ENCODE results near the gene ICA1. TPM values are rescaled to one million over a fixed set of nuclear protein-coding genes. Genes with fewer than 3 reads are reported as not detected.

ICA1 gene
- total RNA-seq, 1 experiment from 2014 or later: 66.4 TPM

DNA sequence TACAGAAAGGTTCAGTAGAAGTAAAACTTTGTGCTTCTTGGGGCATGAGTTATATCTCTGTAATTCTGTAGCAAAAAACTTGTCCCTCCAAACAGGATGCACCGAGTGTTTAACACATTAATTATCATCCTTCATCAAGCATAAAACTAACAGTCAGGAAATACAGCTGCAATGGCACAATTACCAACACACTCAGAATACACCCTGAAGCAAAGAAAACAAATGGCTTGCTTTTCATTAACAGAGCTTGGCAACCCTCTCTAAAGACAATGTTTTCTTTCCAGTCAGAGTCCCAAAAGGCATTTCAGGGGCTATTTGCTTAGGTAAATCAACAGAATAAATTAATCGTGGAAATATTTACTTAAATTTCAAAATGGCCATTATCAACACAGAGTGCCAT lies 107.7 kb downstream of the ICA1 start:
- BruUV-seq (replicated peaks): no TSS peak
- TF ChIP-seq CTCF (IDR thresholded peaks at IDR 0.05; ENCODE audit: unreplicated experiment): no peak

DNA sequence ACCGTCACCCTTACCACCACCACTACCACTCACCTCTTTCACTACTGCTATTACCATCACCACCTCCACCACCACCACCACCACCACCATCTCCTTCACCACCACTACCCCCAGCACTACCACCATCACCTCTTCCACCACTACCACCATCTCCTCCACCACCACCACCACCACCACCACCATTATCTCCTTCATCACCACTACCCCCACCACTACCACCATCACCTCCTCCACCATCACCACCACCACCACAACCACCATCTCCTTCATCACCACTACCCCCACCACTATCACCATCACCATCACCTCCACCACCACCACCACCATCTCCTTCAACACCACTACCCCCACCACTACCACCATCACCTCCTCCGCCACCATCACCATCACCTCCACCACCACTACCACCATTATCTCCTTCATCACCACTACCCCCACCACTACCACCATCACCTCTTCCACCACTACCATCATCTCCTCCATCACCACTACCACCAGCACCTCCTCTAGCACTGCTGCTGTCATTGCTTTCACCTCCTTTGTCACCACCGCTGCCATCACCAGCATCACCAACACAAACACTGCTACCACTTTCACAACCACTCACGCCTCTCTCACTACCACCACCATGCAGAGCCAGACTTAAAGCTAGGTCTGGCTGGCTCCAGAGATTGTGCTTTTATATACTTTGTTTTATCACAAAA lies 109.3 kb downstream of the ICA1 start:
- no peak for TF ChIP-seq CTCF (IDR thresholded peaks at IDR 0.05; ENCODE audit: unreplicated experiment)
- H3K27me3 Mint-ChIP-seq (ENCODE audit: unreplicated experiment): no peaks in the 10 kb centered on the region
- H3K4me3 Mint-ChIP-seq (ENCODE audit: low read depth, unreplicated experiment): no peak overlapping the region
- intact Hi-C loops (cut with micrococcal nuclease; ENCODE audit: unreplicated experiment): no loop called here
- BruUV-seq (replicated peaks): no TSS peak
- no peaks in the 10 kb centered on the region for H3K4me1 Mint-ChIP-seq (ENCODE audit: low read depth, unreplicated experiment)
- H3K9me3 Mint-ChIP-seq (ENCODE audit: low read depth, unreplicated experiment): peaks cover 3% of the 10 kb centered on the region
- H3K36me3 Mint-ChIP-seq (ENCODE audit: insufficient read depth, unreplicated experiment): no peaks in the 10 kb centered on the region
- no peak for DNase-seq
- CTCF ChIA-PET: no interaction called here
- no peak overlapping the region for H3K27ac Mint-ChIP-seq (ENCODE audit: unreplicated experiment)

More for the DNA sequence above, 107.7 kb downstream of the ICA1 start:
- H3K9me3 Mint-ChIP-seq (ENCODE audit: low read depth, unreplicated experiment): peaks cover 3% of the 10 kb centered on the region
- H3K27me3 Mint-ChIP-seq (ENCODE audit: unreplicated experiment): no peaks in the 10 kb centered on the region
- H3K36me3 Mint-ChIP-seq (ENCODE audit: insufficient read depth, unreplicated experiment): no peaks in the 10 kb centered on the region
- intact Hi-C loops (cut with micrococcal nuclease; ENCODE audit: unreplicated experiment): no loop called here
- no peaks in the 10 kb centered on the region for H3K4me1 Mint-ChIP-seq (ENCODE audit: low read depth, unreplicated experiment)
- H3K4me3 Mint-ChIP-seq (ENCODE audit: low read depth, unreplicated experiment): no peak overlapping the region
- H3K27ac Mint-ChIP-seq (ENCODE audit: unreplicated experiment): no peak overlapping the region
- CTCF ChIA-PET: interaction anchor here (0.6 kb wide), 1 partner anchor 8 kb away, joined by 3 read pairs; no protein-coding TSS in a partner anchor
- no peak for DNase-seq

DNA sequence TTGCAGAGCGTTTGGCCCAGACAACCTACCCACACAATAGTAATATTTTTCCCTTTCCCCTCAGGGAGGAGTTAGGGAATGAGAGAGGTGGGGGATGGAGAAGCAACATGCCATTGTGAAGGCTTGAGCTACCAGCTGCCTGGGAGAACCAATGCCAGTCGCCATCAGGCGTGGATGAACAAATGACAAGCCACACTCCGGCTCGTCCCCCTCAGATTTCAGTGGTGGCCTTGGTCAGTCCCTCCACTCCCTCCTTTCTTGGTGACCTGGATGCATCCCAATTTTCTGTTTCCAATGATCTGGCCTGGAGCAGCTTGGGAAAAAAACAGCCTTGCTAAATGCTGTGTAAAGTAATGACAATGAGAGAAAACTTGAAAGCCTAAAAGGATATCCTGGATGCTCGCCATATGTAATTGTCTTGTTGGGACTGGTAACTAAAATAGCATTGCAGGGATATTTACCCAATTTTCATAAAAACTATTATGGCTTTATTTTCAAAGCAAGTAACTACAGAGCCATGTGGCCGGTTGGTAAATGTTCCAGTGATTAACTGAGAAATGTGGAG lies 110.7 kb downstream of the ICA1 start:
- H3K27me3 Mint-ChIP-seq (ENCODE audit: unreplicated experiment): no peaks in the 10 kb centered on the region
- H3K4me1 Mint-ChIP-seq (ENCODE audit: low read depth, unreplicated experiment): no peaks in the 10 kb centered on the region
- intact Hi-C loops (cut with micrococcal nuclease; ENCODE audit: unreplicated experiment): no loop called here
- DNase-seq: no peak
- CTCF ChIA-PET: interaction anchor here (0.6 kb wide), 1 partner anchor 829 kb away, joined by 4 read pairs; no protein-coding TSS in a partner anchor
- TF ChIP-seq CTCF (IDR thresholded peaks at IDR 0.05; ENCODE audit: unreplicated experiment): no peak
- no peak overlapping the region for H3K27ac Mint-ChIP-seq (ENCODE audit: unreplicated experiment)
- no TSS peak for BruUV-seq (replicated peaks)
- peaks cover 3% of the 10 kb centered on the region for H3K9me3 Mint-ChIP-seq (ENCODE audit: low read depth, unreplicated experiment)
- no peaks in the 10 kb centered on the region for H3K36me3 Mint-ChIP-seq (ENCODE audit: insufficient read depth, unreplicated experiment)
- H3K4me3 Mint-ChIP-seq (ENCODE audit: low read depth, unreplicated experiment): no peak overlapping the region

DNA sequence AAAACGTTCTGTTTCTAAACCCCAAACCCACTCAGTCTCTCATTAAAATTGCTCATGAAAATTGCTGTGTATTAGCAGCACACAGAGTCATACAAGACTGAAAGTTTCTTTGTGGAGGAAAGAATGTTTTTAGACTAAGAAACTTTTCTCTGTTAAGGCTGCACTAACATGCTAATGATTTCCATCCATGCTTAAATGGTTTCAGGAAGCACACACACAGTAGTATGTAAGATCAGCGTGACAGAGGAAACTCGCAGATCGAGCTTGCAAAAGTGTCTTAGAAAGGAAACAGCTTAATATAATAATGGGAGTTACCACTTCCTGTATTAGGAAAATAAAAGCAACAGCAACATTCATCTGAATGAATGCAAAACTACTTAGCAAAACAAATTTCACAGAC lies 112.7 kb downstream of the ICA1 start:
- H3K9me3 Mint-ChIP-seq (ENCODE audit: low read depth, unreplicated experiment): peaks cover 3% of the 10 kb centered on the region
- DNase-seq: no peak
- H3K27ac Mint-ChIP-seq (ENCODE audit: unreplicated experiment): no peak overlapping the region
- CTCF ChIA-PET: no interaction called here
- H3K27me3 Mint-ChIP-seq (ENCODE audit: unreplicated experiment): no peaks in the 10 kb centered on the region
- intact Hi-C loops (cut with micrococcal nuclease; ENCODE audit: unreplicated experiment): no loop called here
- BruUV-seq (replicated peaks): no TSS peak
- no peak overlapping the region for H3K4me3 Mint-ChIP-seq (ENCODE audit: low read depth, unreplicated experiment)
- H3K4me1 Mint-ChIP-seq (ENCODE audit: low read depth, unreplicated experiment): no peaks in the 10 kb centered on the region
- H3K36me3 Mint-ChIP-seq (ENCODE audit: insufficient read depth, unreplicated experiment): no peaks in the 10 kb centered on the region
- TF ChIP-seq CTCF (IDR thresholded peaks at IDR 0.05; ENCODE audit: unreplicated experiment): no peak
